H9 (cell line): ENCODE data around the gene KANSL1. TPM values are rescaled to one million over a fixed set of nuclear protein-coding genes. Genes with fewer than 3 reads are reported as not detected.

ENCODE experiments used
- DNase-seq: peaks from one replicate; pipeline ENCODE4 v3.0.0-alpha.2; 2017
- H2AFZ ChIP-seq: one replicate; pipeline ENCODE4 v1.6.1; 2013; ENCODE audit warnings: mild to moderate bottlenecking, low read length, control low read depth, moderate library complexity
- H2AK5ac ChIP-seq: 2 replicates; pipeline ENCODE4 v1.6.1; 2013; ENCODE audit warnings: low read length, control low read depth, mixed read lengths; ENCODE audit not compliant: insufficient read length
- H2BK120ac ChIP-seq: one replicate; pipeline ENCODE4 v1.6.1; 2013; ENCODE audit warnings: low read depth, mild to moderate bottlenecking, low read length, control low read depth, inconsistent platforms; ENCODE audit not compliant: poor library complexity, severe bottlenecking
- H2BK12ac ChIP-seq: 2 replicates; pipeline ENCODE4 v1.6.1; 2013; ENCODE audit warnings: low read length, control low read depth, mixed read lengths, low read depth; ENCODE audit not compliant: insufficient read length
- H2BK15ac ChIP-seq: 2 replicates; pipeline ENCODE4 v1.6.1; 2013; ENCODE audit warnings: low read depth, low read length, control low read depth
- H2BK20ac ChIP-seq: one replicate; pipeline ENCODE4 v1.6.1; 2013; ENCODE audit warnings: low read depth, mild to moderate bottlenecking, low read length, control low read depth, inconsistent platforms; ENCODE audit not compliant: poor library complexity, severe bottlenecking
- H2BK5ac ChIP-seq: 2 replicates; pipeline ENCODE4 v1.6.1; 2013; ENCODE audit warnings: low read length, control low read depth, mixed read lengths; ENCODE audit not compliant: insufficient read length
- H3K14ac ChIP-seq: 2 replicates; pipeline ENCODE4 v1.6.1; 2013; ENCODE audit warnings: low read length, control low read depth; ENCODE audit not compliant: insufficient read depth
- H3K18ac ChIP-seq: 2 replicates; pipeline ENCODE4 v1.6.1; 2013; ENCODE audit warnings: low read depth, mild to moderate bottlenecking, mixed read lengths, low read length, control low read depth; ENCODE audit not compliant: insufficient read length
- H3K23ac ChIP-seq: 2 replicates; pipeline ENCODE4 v1.6.1; 2013; ENCODE audit warnings: low read length, control low read depth, mixed read lengths, low read depth; ENCODE audit not compliant: insufficient read length
- H3K23me2 ChIP-seq: 2 replicates; pipeline ENCODE4 v1.6.1; 2013; ENCODE audit warnings: low read depth, mild to moderate bottlenecking, mixed read lengths, low read length, control low read depth; ENCODE audit not compliant: insufficient read length, poor library complexity, severe bottlenecking
- H3K27ac ChIP-seq: 2 replicates; pipeline ENCODE4 v1.5.1; 2013; ENCODE audit warnings: low read length, control low read depth, mixed read lengths, low read depth; ENCODE audit not compliant: insufficient read length
- H3K27me3 ChIP-seq: 2 replicates; pipeline ENCODE4 v1.6.1; 2013; ENCODE audit warnings: low read length, control low read depth, inconsistent platforms; ENCODE audit not compliant: insufficient read depth
- H3K4ac ChIP-seq: 2 replicates; pipeline ENCODE4 v1.6.1; 2013; ENCODE audit warnings: low read depth, mild to moderate bottlenecking, control low read depth, inconsistent platforms, low read length, moderate library complexity
- H3K4me1 ChIP-seq: 2 replicates; pipeline ENCODE4 v1.6.1; 2013; ENCODE audit warnings: low read length, control low read depth, inconsistent platforms; ENCODE audit not compliant: insufficient read depth
- H3K4me2 ChIP-seq: 2 replicates; pipeline ENCODE4 v1.6.1; 2013; ENCODE audit warnings: low read length, control low read depth, mixed read lengths; ENCODE audit not compliant: insufficient read length, insufficient read depth
- H3K56ac ChIP-seq: 2 replicates; pipeline ENCODE4 v1.6.1; 2013; ENCODE audit warnings: low read depth, mild to moderate bottlenecking, mixed read lengths, low read length, control low read depth; ENCODE audit not compliant: insufficient read length
- H3K79me1 ChIP-seq: 2 replicates; pipeline ENCODE4 v1.6.1; 2013; ENCODE audit warnings: low read depth, mild to moderate bottlenecking, moderate library complexity, low read length, control low read depth, inconsistent platforms; ENCODE audit not compliant: insufficient read depth, poor library complexity, severe bottlenecking
- H3K79me2 ChIP-seq: 2 replicates; pipeline ENCODE4 v1.6.1; 2013; ENCODE audit warnings: low read length, control low read depth, inconsistent platforms; ENCODE audit not compliant: insufficient read depth
- H3K9ac ChIP-seq: 2 replicates; pipeline ENCODE4 v1.6.1; 2013; ENCODE audit warnings: low read length, control low read depth, mixed read lengths; ENCODE audit not compliant: insufficient read length; ENCODE audit errors: extremely low read depth
- H3K9me3 ChIP-seq: one replicate; pipeline ENCODE4 v1.6.1; 2013; ENCODE audit warnings: low read depth, low read length, inconsistent platforms; ENCODE audit not compliant: control insufficient read depth
- H3T11ph ChIP-seq: one replicate; pipeline ENCODE4 v1.6.1; 2013; ENCODE audit warnings: mild to moderate bottlenecking, low read length, control low read depth, inconsistent platforms
- H4K20me1 ChIP-seq: one replicate; pipeline ENCODE4 v1.6.1; 2013; ENCODE audit not compliant: control insufficient read depth, insufficient read length, insufficient read depth
- H4K5ac ChIP-seq: 2 replicates; pipeline ENCODE4 v1.6.1; 2013; ENCODE audit warnings: low read depth, mild to moderate bottlenecking, mixed read lengths, low read length, control low read depth; ENCODE audit not compliant: insufficient read length
- H4K8ac ChIP-seq: replicated peaks from 2 replicates; pipeline ENCODE4 v1.6.1; 2013; ENCODE audit warnings: low read length, control low read depth, mixed read lengths, low read depth; ENCODE audit not compliant: insufficient read length
- H4K91ac ChIP-seq: 2 replicates; pipeline ENCODE4 v1.6.1; 2013; ENCODE audit warnings: low read depth, mild to moderate bottlenecking, moderate library complexity, mixed read lengths, low read length, control low read depth; ENCODE audit not compliant: insufficient read length
- H3K27ac Mint-ChIP-seq, 3 experiments: 2 replicates in 2 of 3; 3 replicates in 1 of 3; pipeline ENCODE4 v1.8.0; 2020 to 2021; ENCODE audit warnings: mixed read lengths in 3 of 3, mild to moderate bottlenecking in 1 of 3, moderate library complexity in 1 of 3
- H3K27me3 Mint-ChIP-seq: 2 replicates; pipeline ENCODE4 v1.8.0; 2021; ENCODE audit warnings: low read depth, mild to moderate bottlenecking, moderate library complexity, mixed read lengths
- H3K36me3 Mint-ChIP-seq, 3 experiments: 2 replicates in 2 of 3; 3 replicates in 1 of 3; pipeline ENCODE4 v1.8.0; 2020 to 2021; ENCODE audit warnings: low read depth in 3 of 3, mixed read lengths in 3 of 3; ENCODE audit not compliant: insufficient read depth in 1 of 3
- H3K4me1 Mint-ChIP-seq, 2 experiments: 2 replicates each; pipeline ENCODE4 v1.8.0; 2020; ENCODE audit warnings: mixed read lengths in 2 of 2
- H3K4me3 Mint-ChIP-seq, 2 experiments: 2 replicates in 1 of 2; 3 replicates in 1 of 2; pipeline ENCODE4 v1.8.0; 2020 to 2021; ENCODE audit warnings: mild to moderate bottlenecking in 2 of 2, mixed read lengths in 2 of 2, moderate library complexity in 1 of 2
- H3K9me3 Mint-ChIP-seq, 2 experiments: 2 replicates in 1 of 2; 3 replicates in 1 of 2; pipeline ENCODE4 v1.8.0; 2020; ENCODE audit warnings: mild to moderate bottlenecking in 2 of 2, mixed read lengths in 2 of 2, moderate library complexity in 1 of 2
- CTCF ChIP-seq: fragments of 200-600 bp; sonication (generic); conservative IDR thresholded peaks from 3 replicates; pipeline ENCODE4 v1.8.0; 2021; ENCODE audit warnings: antibody characterized with exemption, mild to moderate bottlenecking
- WGBS: extraction: QIAGEN DNeasy Blood & Tissue Kit; methylation state at CpG from one replicate; pipeline ENCODE4 v1.1.7; 2013; ENCODE audit warnings: missing lambda C conversion rate, low lambda C conversion rate, mixed read lengths; ENCODE audit not compliant: insufficient read length; ENCODE audit errors: extremely low coverage; 5-methylcytosine and 5-hydroxymethylcytosine counted together
- total RNA-seq: library from RNA; stranded (reverse); gene quantifications from 2 replicates; pipeline ENCODE4 v1.2.1, GENCODE V29; 2021

Gene KANSL1
- total RNA-seq, 1 experiment from 2014 or later, result 114 TPM

- Histone ChIP-seq H2BK20ac (no peak overlapping the region), H3K23me2 (no peaks in the 10 kb centered on the region), H3K23ac (no peak overlapping the region), H3K18ac (no peak overlapping the region), H2BK5ac (no peak overlapping the region), H3K27ac (no peak overlapping the region), H3K27me3 (no peaks in the 10 kb centered on the region), H4K5ac (no peak overlapping the region), H3K56ac (no peak overlapping the region), H4K91ac (no peak overlapping the region), H3K79me1 (peaks cover 4% of the 10 kb centered on the region), H4K20me1 (no peaks in the 10 kb centered on the region), H3T11ph (no peak overlapping the region), H3K9me3 (no peaks in the 10 kb centered on the region), H2AFZ (no peak overlapping the region), H3K4me1 (peaks cover 14% of the 10 kb centered on the region), H2BK12ac (no peak overlapping the region), H3K79me2 (peaks cover 77% of the 10 kb centered on the region; the same call in 1 of the 2 replicates), H2AK5ac (no peak overlapping the region), H3K14ac (no peak overlapping the region), H3K4ac (no peak overlapping the region), H2BK15ac (no peak overlapping the region), H3K4me2 (no peak overlapping the region), H2BK120ac (no peak overlapping the region), H4K8ac (no peak overlapping the region), H3K9ac (no peak overlapping the region)
- Mint-ChIP-seq H3K27ac (no peak overlapping the region; a peak in 1 of 7 replicates), H3K9me3 (no peaks in the 10 kb centered on the region), H3K27me3 (no peaks in the 10 kb centered on the region), H3K4me1 (peaks cover 66 to 69% of the 10 kb centered on the region in 2 experiments), H3K36me3 (peaks cover 1 to 6% (median 3%) of the 10 kb centered on the region in 3 experiments; a peak in 5 of 7 replicates), H3K4me3 (no peak overlapping the region)
- no CpG with 5 or more reads among the region's 3 CpGs for WGBS
- DNase-seq, result no peak
- no peak for TF ChIP-seq CTCF
These were observed 16.3 kb downstream of the KANSL1 start for GRCh38 chr17:46176975-46177374.
